ENCODE data around the gene CCL18. TPM values are rescaled to one million over a fixed set of nuclear protein-coding genes. Genes with fewer than 3 reads are reported as not detected.
"Not testable (repeated sequence)": the region's sequence is repeated elsewhere in the genome, so short reads cannot be mapped to it uniquely, and the experiment has no call there.

The CCL18 gene
- polyA plus RNA-seq (2013), result 0.13 TPM

DNA sequence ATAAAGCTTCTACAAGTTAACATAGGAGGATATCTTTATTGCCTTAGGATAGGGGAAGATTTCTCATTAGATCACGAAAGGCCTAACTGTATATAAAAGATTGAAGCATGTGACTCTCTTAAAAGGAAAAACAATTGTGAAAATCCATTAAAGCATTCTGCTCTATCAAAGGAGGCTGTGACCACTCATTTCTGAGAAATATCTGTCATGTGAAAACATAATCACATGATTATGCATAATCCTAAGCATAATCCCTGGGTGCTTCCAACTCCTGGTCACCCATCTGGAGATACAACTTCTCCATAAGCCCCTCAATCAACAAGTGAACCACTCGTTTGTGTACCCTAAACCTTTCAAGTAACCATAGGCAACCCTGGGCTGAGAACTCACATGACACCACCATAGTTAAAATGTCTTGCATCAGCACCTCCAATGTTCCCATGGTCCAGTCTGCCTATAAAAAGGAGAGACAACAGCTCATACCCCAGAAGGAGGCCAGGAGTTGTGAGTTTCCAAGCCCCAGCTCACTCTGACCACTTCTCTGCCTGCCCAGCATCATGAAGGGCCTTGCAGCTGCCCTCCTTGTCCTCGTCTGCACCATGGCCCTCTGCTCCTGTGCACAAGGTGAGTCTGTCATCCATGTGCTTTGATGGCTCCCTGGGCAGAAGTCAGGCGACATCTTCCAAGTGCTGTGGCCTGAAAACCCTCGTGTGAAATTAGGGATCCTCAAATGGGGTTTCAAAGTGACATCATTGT is at the start of gene CCL18:
Gene CCL18 (plus strand): TSS at position 487 of the 756 bp plus-strand sequence. CDS start 71 bp downstream, at position 558.
- no peak within 1 kb of the TSS for H3K27ac ChIP-seq (ENCODE audit: insufficient read depth in 1 of 2, low read depth in 1 of 2, low read length in 2 of 2, poor library complexity in 1 of 2, severe bottlenecking in 2 of 2)
- no peaks in the 10 kb centered on the region for H3K36me3 ChIP-seq (ENCODE audit: control insufficient read depth in 4 of 4, insufficient read depth in 4 of 4, low read length in 3 of 4)
- POLR2A ChIA-PET, result no interaction called here
- H3K4me1 ChIP-seq (ENCODE audit: control extremely low read depth in 1 of 4, control insufficient read depth in 4 of 4, insufficient read depth in 4 of 4, low read length in 3 of 4), result no peaks in the 10 kb centered on the region
- peaks cover 0 to 2% (median 0%) of the 10 kb centered on the region in 5 experiments for H3K27me3 ChIP-seq (replicated peaks in 2 of 5; ENCODE audit: control insufficient read depth in 4 of 5, insufficient read depth in 5 of 5, low read length in 4 of 5)
- no peaks in the 10 kb centered on the region for H3K9me3 ChIP-seq (ENCODE audit: control extremely low read depth in 1 of 5, control insufficient read depth in 4 of 5, insufficient read depth in 2 of 5, low read depth in 1 of 5, low read length in 4 of 5)
- 96% methylated on average over 4 of the region's 5 CpGs for WGBS (ENCODE audit: insufficient coverage)
- H3K4me3 ChIP-seq (ENCODE audit: control insufficient read depth in 1 of 7, extremely low read depth in 1 of 7, insufficient read depth in 4 of 7, low read depth in 2 of 7, low read length in 6 of 7), result no peak within 1 kb of the TSS
- no peak for DNase-seq
- CTCF ChIA-PET, result no interaction called here

- CTCF ChIA-PET, result interaction anchor here (1.2 kb wide), 1 partner anchor 33 kb away, joined by 5 read pairs; the partner anchor contains the start of gene CCL16
- H3K27ac ChIP-seq (ENCODE audit: insufficient read depth in 1 of 2, low read depth in 1 of 2, low read length in 2 of 2, poor library complexity in 1 of 2, severe bottlenecking in 2 of 2), result no peak overlapping the region
- peaks cover 0 to 10% (median 7%) of the 10 kb centered on the region in 5 experiments for H3K9me3 ChIP-seq (ENCODE audit: control extremely low read depth in 1 of 5, control insufficient read depth in 4 of 5, insufficient read depth in 2 of 5, low read depth in 1 of 5, low read length in 4 of 5)
- H3K4me3 ChIP-seq (ENCODE audit: control insufficient read depth in 1 of 7, extremely low read depth in 1 of 7, insufficient read depth in 4 of 7, low read depth in 2 of 7, low read length in 6 of 7), result no peak overlapping the region
- no peaks in the 10 kb centered on the region for H3K27me3 ChIP-seq (replicated peaks in 2 of 5; ENCODE audit: control insufficient read depth in 4 of 5, insufficient read depth in 5 of 5, low read length in 4 of 5)
- POLR2A ChIA-PET, result no interaction called here
- WGBS (ENCODE audit: insufficient coverage), result no CpG with 5 or more reads among the region's 5 CpGs
- no peaks in the 10 kb centered on the region for H3K36me3 ChIP-seq (ENCODE audit: control insufficient read depth in 4 of 4, insufficient read depth in 4 of 4, low read length in 3 of 4)
- peaks cover 3 to 8% (median 7%) of the 10 kb centered on the region in 4 experiments for H3K4me1 ChIP-seq (ENCODE audit: control extremely low read depth in 1 of 4, control insufficient read depth in 4 of 4, insufficient read depth in 4 of 4, low read length in 3 of 4)
- no peak for DNase-seq
Measured at GRCh38 chr17:36014946-36015345, 49.1 kb upstream of the CCL18 start.

GRCh38 chr17:36015895-36016294 is 48.2 kb upstream of the CCL18 start:
- CTCF ChIA-PET; DNase-seq; H3K9me3 ChIP-seq (ENCODE audit: control extremely low read depth in 1 of 5, control insufficient read depth in 4 of 5, insufficient read depth in 2 of 5, low read depth in 1 of 5, low read length in 4 of 5); H3K36me3 ChIP-seq (ENCODE audit: control insufficient read depth in 4 of 4, insufficient read depth in 4 of 4, low read length in 3 of 4); POLR2A ChIA-PET; H3K27ac ChIP-seq (ENCODE audit: insufficient read depth in 1 of 2, low read depth in 1 of 2, low read length in 2 of 2, poor library complexity in 1 of 2, severe bottlenecking in 2 of 2); H3K4me3 ChIP-seq (ENCODE audit: control insufficient read depth in 1 of 7, extremely low read depth in 1 of 7, insufficient read depth in 4 of 7, low read depth in 2 of 7, low read length in 6 of 7); H3K4me1 ChIP-seq (ENCODE audit: control extremely low read depth in 1 of 4, control insufficient read depth in 4 of 4, insufficient read depth in 4 of 4, low read length in 3 of 4); H3K27me3 ChIP-seq (replicated peaks in 2 of 5; ENCODE audit: control insufficient read depth in 4 of 5, insufficient read depth in 5 of 5, low read length in 4 of 5): not testable (repeated sequence)
- 100% methylated on average over 1 of the region's 4 CpGs for WGBS (ENCODE audit: insufficient coverage)

GRCh38 chr17:36016555-36016954 is 47.5 kb upstream of the CCL18 start:
- Histone ChIP-seq H3K4me1 (ENCODE audit: control extremely low read depth in 1 of 4, control insufficient read depth in 4 of 4, insufficient read depth in 4 of 4, low read length in 3 of 4) (peaks cover 3 to 8% (median 7%) of the 10 kb centered on the region in 4 experiments), H3K27me3 (replicated peaks in 2 of 5; ENCODE audit: control insufficient read depth in 4 of 5, insufficient read depth in 5 of 5, low read length in 4 of 5) (no peaks in the 10 kb centered on the region), H3K27ac (ENCODE audit: insufficient read depth in 1 of 2, low read depth in 1 of 2, low read length in 2 of 2, poor library complexity in 1 of 2, severe bottlenecking in 2 of 2) (no peak overlapping the region), H3K4me3 (ENCODE audit: control insufficient read depth in 1 of 7, extremely low read depth in 1 of 7, insufficient read depth in 4 of 7, low read depth in 2 of 7, low read length in 6 of 7) (no peak overlapping the region), H3K36me3 (ENCODE audit: control insufficient read depth in 4 of 4, insufficient read depth in 4 of 4, low read length in 3 of 4) (no peaks in the 10 kb centered on the region), H3K9me3 (ENCODE audit: control extremely low read depth in 1 of 5, control insufficient read depth in 4 of 5, insufficient read depth in 2 of 5, low read depth in 1 of 5, low read length in 4 of 5) (peaks cover 0 to 10% (median 5%) of the 10 kb centered on the region in 5 experiments)
- no peak for DNase-seq
- CTCF ChIA-PET, result no interaction called here
- WGBS (ENCODE audit: insufficient coverage), result no CpG with 5 or more reads among the region's 2 CpGs
- POLR2A ChIA-PET, result no interaction called here

- Histone ChIP-seq H3K4me3 (ENCODE audit: control insufficient read depth in 1 of 7, extremely low read depth in 1 of 7, insufficient read depth in 4 of 7, low read depth in 2 of 7, low read length in 6 of 7) (no peak within 1 kb of the TSS), H3K27me3 (replicated peaks in 2 of 5; ENCODE audit: control insufficient read depth in 4 of 5, insufficient read depth in 5 of 5, low read length in 4 of 5) (no peaks in the 10 kb centered on the region), H3K27ac (ENCODE audit: insufficient read depth in 1 of 2, low read depth in 1 of 2, low read length in 2 of 2, poor library complexity in 1 of 2, severe bottlenecking in 2 of 2) (no peak within 1 kb of the TSS), H3K9me3 (ENCODE audit: control extremely low read depth in 1 of 5, control insufficient read depth in 4 of 5, insufficient read depth in 2 of 5, low read depth in 1 of 5, low read length in 4 of 5) (peaks cover 0 to 5% (median 0%) of the 10 kb centered on the region in 5 experiments), H3K4me1 (ENCODE audit: control extremely low read depth in 1 of 4, control insufficient read depth in 4 of 4, insufficient read depth in 4 of 4, low read length in 3 of 4) (peaks cover 3 to 8% (median 7%) of the 10 kb centered on the region in 4 experiments), H3K36me3 (ENCODE audit: control insufficient read depth in 4 of 4, insufficient read depth in 4 of 4, low read length in 3 of 4) (no peaks in the 10 kb centered on the region)
- ChIA-PET CTCF (interaction anchor here (0.9 to 1.4 kb wide), 3 partner anchors 35 to 130 kb away, joined by 3 read pairs; no protein-coding TSS in a partner anchor), POLR2A (no interaction called here)
- peak in 2 of 3 donors; percentile 45 to 60 for DNase-seq
- WGBS (ENCODE audit: insufficient coverage), result 24% methylated on average over 5 of the region's 6 CpGs
Measured at GRCh38 chr17:36017799-36018198, 46.3 kb upstream of the CCL18 start, which contains the start of gene CCL23. Gene CCL23 (minus strand): TSS chr17:36017972. CDS start chr17:36017897, 75 bp downstream.

DNA sequence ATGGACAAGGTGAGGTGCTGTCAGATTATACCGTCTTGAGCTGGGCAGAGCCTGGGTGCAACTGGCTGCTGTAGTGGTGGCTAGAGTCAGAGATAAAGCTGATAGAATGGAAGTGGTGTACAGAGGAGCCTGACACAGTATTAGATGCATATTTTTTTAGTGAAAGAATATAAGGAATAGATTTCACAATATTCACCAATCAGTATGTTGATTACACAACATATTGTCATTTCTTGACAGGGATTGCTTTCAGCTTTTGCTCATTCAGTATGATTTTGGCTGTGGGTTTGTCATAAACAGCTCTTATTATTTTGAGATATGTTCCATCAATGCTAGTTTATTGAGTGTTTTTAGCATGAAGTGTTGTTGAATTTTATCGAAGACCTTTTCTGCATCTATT is 44.6 kb upstream of the CCL18 start:
- peaks cover 3 to 8% (median 7%) of the 10 kb centered on the region in 4 experiments for H3K4me1 ChIP-seq (ENCODE audit: control extremely low read depth in 1 of 4, control insufficient read depth in 4 of 4, insufficient read depth in 4 of 4, low read length in 3 of 4)
- no peak for DNase-seq
- peaks cover 0 to 9% (median 3%) of the 10 kb centered on the region in 5 experiments for H3K9me3 ChIP-seq (ENCODE audit: control extremely low read depth in 1 of 5, control insufficient read depth in 4 of 5, insufficient read depth in 2 of 5, low read depth in 1 of 5, low read length in 4 of 5)
- H3K36me3 ChIP-seq (ENCODE audit: control insufficient read depth in 4 of 4, insufficient read depth in 4 of 4, low read length in 3 of 4), result no peaks in the 10 kb centered on the region
- 100% methylated on average over 1 of the region's 2 CpGs for WGBS (ENCODE audit: insufficient coverage)
- CTCF ChIA-PET, result interaction anchor here (0.6 to 1.1 kb wide), 2 partner anchors 53 to 171 kb away, joined by 3 read pairs; no protein-coding TSS in a partner anchor
- no peak overlapping the region for H3K27ac ChIP-seq (ENCODE audit: insufficient read depth in 1 of 2, low read depth in 1 of 2, low read length in 2 of 2, poor library complexity in 1 of 2, severe bottlenecking in 2 of 2)
- H3K27me3 ChIP-seq (replicated peaks in 2 of 5; ENCODE audit: control insufficient read depth in 4 of 5, insufficient read depth in 5 of 5, low read length in 4 of 5), result no peaks in the 10 kb centered on the region
- POLR2A ChIA-PET, result no interaction called here
- H3K4me3 ChIP-seq (ENCODE audit: control insufficient read depth in 1 of 7, extremely low read depth in 1 of 7, insufficient read depth in 4 of 7, low read depth in 2 of 7, low read length in 6 of 7), result no peak overlapping the region

- H3K4me3 ChIP-seq (ENCODE audit: control insufficient read depth in 1 of 7, extremely low read depth in 1 of 7, insufficient read depth in 4 of 7, low read depth in 2 of 7, low read length in 6 of 7), result no peak overlapping the region
- DNase-seq, result no peak
- ChIA-PET CTCF (no interaction called here), POLR2A (no interaction called here)
- H3K27me3 ChIP-seq (replicated peaks in 2 of 5; ENCODE audit: control insufficient read depth in 4 of 5, insufficient read depth in 5 of 5, low read length in 4 of 5), result no peaks in the 10 kb centered on the region
- no peaks in the 10 kb centered on the region for H3K4me1 ChIP-seq (ENCODE audit: control extremely low read depth in 1 of 4, control insufficient read depth in 4 of 4, insufficient read depth in 4 of 4, low read length in 3 of 4)
- H3K9me3 ChIP-seq (ENCODE audit: control extremely low read depth in 1 of 5, control insufficient read depth in 4 of 5, insufficient read depth in 2 of 5, low read depth in 1 of 5, low read length in 4 of 5), result peaks cover 0 to 9% (median 3%) of the 10 kb centered on the region in 5 experiments
- H3K36me3 ChIP-seq (ENCODE audit: control insufficient read depth in 4 of 4, insufficient read depth in 4 of 4, low read length in 3 of 4), result no peaks in the 10 kb centered on the region
- no peak overlapping the region for H3K27ac ChIP-seq (ENCODE audit: insufficient read depth in 1 of 2, low read depth in 1 of 2, low read length in 2 of 2, poor library complexity in 1 of 2, severe bottlenecking in 2 of 2)
- WGBS (ENCODE audit: insufficient coverage), result 100% methylated on average over 5 of the region's 6 CpGs
Measured at GRCh38 chr17:36024106-36024869, 39.8 kb upstream of the CCL18 start.

Data from common myeloid progenitor, CD34-positive (primary cell).